IMR-90 (cell line): ENCODE results near the gene SLC38A8.

Source experiments
- BHLHE40 ChIP-seq: fragments of 150-350 bp; IDR thresholded peaks from 2 replicates; pipeline ENCODE4 v1.6.1; 2016; ENCODE audit warnings: mild to moderate bottlenecking, low read depth, low read length
- CTCF ChIP-seq: conservative IDR thresholded peaks from 2 replicates; pipeline ENCODE4 v1.5.1; 2012; ENCODE audit warnings: mild to moderate bottlenecking, low read depth, low read length, improper control_type of control experiment
- FOS ChIP-seq: fragments of 150-350 bp; IDR thresholded peaks from 2 replicates; pipeline ENCODE4 v1.6.1; 2016; ENCODE audit warnings: low read depth, low read length
- MAFK ChIP-seq: IDR thresholded peaks from 2 replicates; pipeline ENCODE4 v1.6.1; 2012; ENCODE audit warnings: low read depth, low read length, improper control_type of control experiment
- MAZ ChIP-seq: IDR thresholded peaks from 2 replicates; pipeline ENCODE4 v1.6.1; 2012; ENCODE audit warnings: low read depth, mild to moderate bottlenecking, low read length, improper control_type of control experiment, moderate library complexity, borderline replicate concordance
- MXI1 ChIP-seq: IDR thresholded peaks from 2 replicates; pipeline ENCODE4 v1.6.1; 2012; ENCODE audit warnings: low read depth, mild to moderate bottlenecking, low read length, moderate library complexity, borderline replicate concordance
- POLR2A ChIP-seq: IDR thresholded peaks from 2 replicates; pipeline ENCODE4 v1.6.1; 2012; ENCODE audit warnings: mild to moderate bottlenecking, low read depth, low read length
- RAD21 ChIP-seq: IDR thresholded peaks from 2 replicates; pipeline ENCODE4 v1.6.1; 2012; ENCODE audit warnings: low read length, improper control_type of control experiment
- RCOR1 ChIP-seq: IDR thresholded peaks from 2 replicates; pipeline ENCODE4 v1.6.1; 2012; ENCODE audit warnings: mild to moderate bottlenecking, low read length, improper control_type of control experiment; ENCODE audit not compliant: insufficient replicate concordance

GRCh38 chr16:83995754-83996153, 46.8 kb downstream of the SLC38A8 start:
- TF ChIP-seq POLR2A, result no peak
- no peak for TF ChIP-seq CTCF
- TF ChIP-seq MAFK, result no peak
- no peak for TF ChIP-seq RCOR1
- no peak for TF ChIP-seq BHLHE40
- no peak for TF ChIP-seq FOS
- TF ChIP-seq MAZ, result no peak
- TF ChIP-seq RAD21, result no peak
- no peak for TF ChIP-seq MXI1
